Nephron progenitor cell (in vitro differentiated cells): ENCODE results near the gene HMGN2.
A peak's percentile ranks its signal among the peaks of the same experiment; 100 is the strongest.

Experiments used
- DNase-seq: peaks from one replicate; pipeline ENCODE4 v3.0.0; 2021
- H3K27ac Mint-ChIP-seq: 2 replicates; pipeline ENCODE4 v1.8.0; 2021; ENCODE audit warnings: mild to moderate bottlenecking, moderate library complexity, mixed read lengths
- H3K27me3 Mint-ChIP-seq: 2 replicates; pipeline ENCODE4 v1.8.0; 2021; ENCODE audit warnings: mild to moderate bottlenecking, low read depth, mixed read lengths; ENCODE audit not compliant: poor library complexity
- H3K36me3 Mint-ChIP-seq: 2 replicates; pipeline ENCODE4 v1.8.0; 2021; ENCODE audit warnings: low read depth, mixed read lengths
- H3K4me1 Mint-ChIP-seq: 2 replicates; pipeline ENCODE4 v1.8.0; 2021; ENCODE audit warnings: mixed read lengths
- H3K4me3 Mint-ChIP-seq: 2 replicates; pipeline ENCODE4 v1.8.0; 2021; ENCODE audit warnings: mild to moderate bottlenecking, moderate library complexity, mixed read lengths
- H3K9me3 Mint-ChIP-seq: 2 replicates; pipeline ENCODE4 v1.8.0; 2021; ENCODE audit warnings: mild to moderate bottlenecking, moderate library complexity, mixed read lengths
- TF ChIP-seq, protein P1 (sequence below): fragments of 200-600 bp; sonication (generic); IDR thresholded peaks from 2 replicates; pipeline ENCODE4 v1.5.0; 2021; ENCODE audit warnings: antibody characterized with exemption

Gene HMGN2

GRCh38 chr1:26478159-26478558 is 5.9 kb downstream of the HMGN2 start:
- no peaks in the 10 kb centered on the region for H3K9me3 Mint-ChIP-seq
- DNase-seq, result no peak
- H3K27ac Mint-ChIP-seq, result no peak overlapping the region
- TF ChIP-seq, protein P1, sequence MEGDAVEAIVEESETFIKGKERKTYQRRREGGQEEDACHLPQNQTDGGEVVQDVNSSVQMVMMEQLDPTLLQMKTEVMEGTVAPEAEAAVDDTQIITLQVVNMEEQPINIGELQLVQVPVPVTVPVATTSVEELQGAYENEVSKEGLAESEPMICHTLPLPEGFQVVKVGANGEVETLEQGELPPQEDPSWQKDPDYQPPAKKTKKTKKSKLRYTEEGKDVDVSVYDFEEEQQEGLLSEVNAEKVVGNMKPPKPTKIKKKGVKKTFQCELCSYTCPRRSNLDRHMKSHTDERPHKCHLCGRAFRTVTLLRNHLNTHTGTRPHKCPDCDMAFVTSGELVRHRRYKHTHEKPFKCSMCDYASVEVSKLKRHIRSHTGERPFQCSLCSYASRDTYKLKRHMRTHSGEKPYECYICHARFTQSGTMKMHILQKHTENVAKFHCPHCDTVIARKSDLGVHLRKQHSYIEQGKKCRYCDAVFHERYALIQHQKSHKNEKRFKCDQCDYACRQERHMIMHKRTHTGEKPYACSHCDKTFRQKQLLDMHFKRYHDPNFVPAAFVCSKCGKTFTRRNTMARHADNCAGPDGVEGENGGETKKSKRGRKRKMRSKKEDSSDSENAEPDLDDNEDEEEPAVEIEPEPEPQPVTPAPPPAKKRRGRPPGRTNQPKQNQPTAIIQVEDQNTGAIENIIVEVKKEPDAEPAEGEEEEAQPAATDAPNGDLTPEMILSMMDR, result no peak
- no peaks in the 10 kb centered on the region for H3K27me3 Mint-ChIP-seq
- H3K36me3 Mint-ChIP-seq, result peaks cover 59% of the 10 kb centered on the region
- peaks cover 35% of the 10 kb centered on the region for H3K4me1 Mint-ChIP-seq
- H3K4me3 Mint-ChIP-seq, result no peak overlapping the region

- TF ChIP-seq, protein P1, result no peak
- Mint-ChIP-seq H3K27ac (no peak overlapping the region), H3K4me3 (no peak overlapping the region), H3K36me3 (peaks cover 51% of the 10 kb centered on the region), H3K9me3 (no peaks in the 10 kb centered on the region), H3K4me1 (peaks cover 27% of the 10 kb centered on the region), H3K27me3 (no peaks in the 10 kb centered on the region)
- no peak for DNase-seq
These were observed 6.7 kb downstream of the HMGN2 start for GRCh38 chr1:26478988-26479387.

- DNase-seq, result no peak
- Mint-ChIP-seq H3K4me1 (peaks cover 14% of the 10 kb centered on the region), H3K9me3 (no peaks in the 10 kb centered on the region), H3K36me3 (peaks cover 17% of the 10 kb centered on the region), H3K27me3 (no peaks in the 10 kb centered on the region), H3K4me3 (no peak overlapping the region), H3K27ac (peak overlapping the region; percentile 9)
- TF ChIP-seq, protein P1, result no peak
These were observed 10.7 kb downstream of the HMGN2 start for GRCh38 chr1:26482921-26483320.

DNA sequence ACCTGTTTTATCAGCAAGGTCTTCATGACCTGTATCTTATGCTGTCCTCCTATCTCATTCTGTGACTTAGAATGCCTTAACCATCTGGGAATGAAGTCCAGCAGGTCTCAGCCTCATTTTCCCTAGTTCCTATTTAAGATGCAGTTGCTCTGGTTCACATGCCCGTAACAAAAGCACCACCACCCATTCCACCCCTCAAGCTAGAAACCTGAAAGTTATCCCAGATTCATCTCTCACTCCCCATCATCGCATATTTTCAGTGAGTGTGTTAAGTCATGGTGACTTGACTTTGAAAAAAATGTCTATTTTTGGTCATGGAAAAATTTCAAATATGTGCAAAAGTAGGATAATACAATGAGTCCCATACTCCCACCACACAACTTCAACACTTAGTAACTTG is 11.7 kb downstream of the HMGN2 start:
- Mint-ChIP-seq H3K27ac (no peak overlapping the region), H3K4me1 (peaks cover 14% of the 10 kb centered on the region), H3K36me3 (peaks cover 12% of the 10 kb centered on the region), H3K4me3 (no peak overlapping the region), H3K9me3 (no peaks in the 10 kb centered on the region), H3K27me3 (no peaks in the 10 kb centered on the region)
- no peak for DNase-seq
- TF ChIP-seq, protein P1, result no peak

DNA sequence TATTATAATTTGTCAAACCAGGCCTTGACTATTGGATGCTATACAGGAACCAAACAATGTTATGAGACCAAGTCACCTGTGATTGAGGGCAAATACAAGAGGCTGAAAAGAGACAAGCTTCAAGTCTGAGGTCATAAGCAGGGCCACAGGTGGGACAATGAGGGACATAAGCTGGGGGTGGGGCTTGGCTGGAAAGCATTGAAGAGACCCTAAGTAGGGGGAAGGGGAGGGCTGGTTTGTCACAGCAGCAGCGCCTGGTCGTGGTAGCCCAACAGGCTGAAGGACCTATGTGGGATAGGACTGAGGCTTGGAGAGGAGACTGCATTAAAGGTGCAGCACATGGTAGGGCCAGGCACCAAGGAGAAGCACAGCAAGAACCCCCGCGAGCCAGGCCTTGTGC is 17.9 kb downstream of the HMGN2 start:
- Mint-ChIP-seq H3K27ac (no peak overlapping the region), H3K27me3 (peaks cover 13% of the 10 kb centered on the region), H3K4me1 (peaks cover 12% of the 10 kb centered on the region), H3K9me3 (no peaks in the 10 kb centered on the region), H3K4me3 (no peak overlapping the region), H3K36me3 (no peaks in the 10 kb centered on the region)
- TF ChIP-seq, protein P1, result no peak
- DNase-seq, result no peak

GRCh38 chr1:26493267-26493666 is 21.0 kb downstream of the HMGN2 start:
- TF ChIP-seq, protein P1, result no peak
- no peak overlapping the region for H3K4me3 Mint-ChIP-seq
- no peaks in the 10 kb centered on the region for H3K9me3 Mint-ChIP-seq
- H3K4me1 Mint-ChIP-seq, result peaks cover 4% of the 10 kb centered on the region
- no peak for DNase-seq
- H3K36me3 Mint-ChIP-seq, result no peaks in the 10 kb centered on the region
- no peak overlapping the region for H3K27ac Mint-ChIP-seq
- peaks cover 17% of the 10 kb centered on the region for H3K27me3 Mint-ChIP-seq
